Naive thymus-derived CD8-positive, alpha-beta T cell (primary cell): ENCODE results near the gene CABCOCO1. TPM values are rescaled to one million over a fixed set of nuclear protein-coding genes. Genes with fewer than 3 reads are reported as not detected.
"Not testable (repeated sequence)": the region's sequence is repeated elsewhere in the genome, so short reads cannot be mapped to it uniquely, and the experiment has no call there.

Experiments
- ATAC-seq, 2 donors: fragments of 150-1000 bp; cut with Tn5 transposase in 1 of 2; sonication (Bioruptor Pico), chemical (Tn5 transposase) in 1 of 2; 1 replicate in 1 of 2; 2 replicates in 1 of 2; pipeline ENCODE4 v1.10.0; 2021; ENCODE audit warnings: mild to moderate bottlenecking in 2 of 2, moderate library complexity in 2 of 2
- POLR2A ChIA-PET: fragments of 350-600 bp; sonication (Branson Sonifier 250); formaldehyde crosslinking; loops from one replicate; lab custom pipeline; 2021; ENCODE audit warnings: antibody characterized with exemption; lab: Charles Lee
- DNase-seq, 10 donors: peaks; one replicate each; pipeline versions ENCODE4 v3.0.0 to v3.0.0-alpha.2; 2020 to 2022
- H3K27ac Mint-ChIP-seq, 10 donors: one replicate each; pipeline ENCODE4 v1.8.0; 2020 to 2022; ENCODE audit warnings: mild to moderate bottlenecking in 10 of 10, mixed read lengths in 10 of 10, moderate library complexity in 4 of 10, inconsistent platforms in 1 of 10
- H3K27me3 Mint-ChIP-seq, 5 donors: one replicate each; pipeline ENCODE4 v1.8.0; 2021 to 2022; ENCODE audit warnings: mixed read lengths in 5 of 5
- H3K36me3 Mint-ChIP-seq, 3 donors: one replicate each; pipeline ENCODE4 v1.8.0; 2020 to 2022; ENCODE audit warnings: mixed read lengths in 3 of 3, mild to moderate bottlenecking in 2 of 3, inconsistent platforms in 1 of 3
- H3K4me1 Mint-ChIP-seq, 4 donors: one replicate each; pipeline ENCODE4 v1.8.0; 2021 to 2022; ENCODE audit warnings: mixed read lengths in 4 of 4
- H3K4me3 Mint-ChIP-seq, 10 donors: one replicate each; pipeline ENCODE4 v1.8.0; 2020 to 2022; ENCODE audit warnings: mild to moderate bottlenecking in 10 of 10, mixed read lengths in 10 of 10, moderate library complexity in 6 of 10, inconsistent platforms in 1 of 10
- H3K9me3 Mint-ChIP-seq, 9 donors: one replicate each; pipeline ENCODE4 v1.8.0; 2020 to 2022; ENCODE audit warnings: mixed read lengths in 9 of 9, mild to moderate bottlenecking in 3 of 9, inconsistent platforms in 1 of 9, moderate library complexity in 1 of 9
- polyA plus RNA-seq, 3 donors: library from polyadenylated mRNA; unstranded; fragments of 300-500 nt; fragmentation: Illumina TruSeq; gene quantifications; one replicate each; pipeline ENCODE4 v1.2.3, GENCODE V29; 2021
- total RNA-seq, 8 experiments: library from RNA in 2 of 8; stranded (reverse) in 2 of 8; gene quantifications; one replicate each; pipeline ENCODE4 v1.2.3 and lab custom pipeline; 2021 to 2026

CABCOCO1 gene
- total and polyA plus RNA-seq, 5 experiments from 2014 or later = not detected

DNA sequence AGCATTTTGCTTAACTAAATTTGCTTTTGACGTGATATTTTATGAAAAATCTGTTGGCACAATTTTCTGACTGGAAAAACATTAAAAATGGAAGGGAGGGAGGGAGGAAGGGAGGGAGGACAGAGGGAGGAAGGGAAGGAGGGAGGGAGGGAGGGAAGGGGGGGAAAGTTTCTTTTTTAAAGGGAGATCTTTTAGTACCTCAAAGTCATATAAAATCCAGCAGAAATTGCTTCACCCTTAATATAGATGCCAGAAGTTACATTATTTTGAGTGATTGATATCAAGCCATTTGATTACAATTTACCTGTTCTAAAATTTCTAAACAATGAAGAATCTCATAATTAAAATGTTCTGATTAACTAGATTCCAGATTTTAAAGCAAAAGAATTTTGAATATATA, 68.9 kb downstream of the CABCOCO1 start:
- no peak for ATAC-seq
- H3K36me3 Mint-ChIP-seq = no peaks in the 10 kb centered on the region
- H3K9me3 Mint-ChIP-seq = no peaks in the 10 kb centered on the region
- peaks cover 5 to 36% (median 17%) of the 10 kb centered on the region in 5 donors for H3K27me3 Mint-ChIP-seq
- DNase-seq = no peak
- no peak overlapping the region for H3K27ac Mint-ChIP-seq
- H3K4me3 Mint-ChIP-seq = no peak overlapping the region
- POLR2A ChIA-PET = no interaction called here
- no peaks in the 10 kb centered on the region for H3K4me1 Mint-ChIP-seq

DNA sequence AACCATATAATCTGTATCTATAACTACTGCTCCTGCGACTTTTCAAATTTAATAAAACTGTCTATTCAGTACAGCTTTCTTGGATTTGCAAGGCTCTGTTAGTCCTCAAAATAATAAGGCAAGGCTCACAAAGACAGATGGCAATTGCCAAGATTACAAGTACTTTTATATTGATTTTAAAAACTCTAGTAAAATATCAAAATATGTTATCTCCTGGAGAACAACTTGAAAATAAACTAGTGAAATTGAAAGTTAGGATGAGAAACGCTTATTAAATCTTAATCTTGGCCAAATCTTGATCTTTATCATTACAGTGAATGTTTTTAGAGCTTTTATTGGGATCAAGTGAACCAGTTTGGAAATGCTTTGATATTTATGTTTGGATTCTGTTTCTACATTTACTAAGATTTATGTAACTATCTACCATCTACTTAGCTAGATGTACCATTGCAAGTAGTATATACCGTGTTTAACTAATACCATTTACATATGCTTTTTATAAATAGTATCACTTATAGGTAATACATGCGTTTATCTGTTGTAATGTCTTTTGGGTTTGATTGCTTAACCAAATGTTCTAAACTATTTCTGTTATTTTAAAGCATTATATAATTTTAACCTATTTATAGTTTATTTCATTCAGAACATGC, 70.0 kb downstream of the CABCOCO1 start:
- DNase-seq = no peak

GRCh38 chr10:61733358-61733940, 70.7 kb downstream of the CABCOCO1 start:
- Mint-ChIP-seq H3K27ac (no peak overlapping the region), H3K36me3 (no peaks in the 10 kb centered on the region), H3K27me3 (peaks cover 5 to 43% (median 21%) of the 10 kb centered on the region in 5 donors), H3K9me3 (no peaks in the 10 kb centered on the region), H3K4me1 (peaks cover 0 to 3% (median 0%) of the 10 kb centered on the region in 4 donors), H3K4me3 (no peak overlapping the region)
- DNase-seq (peak in 1 of 10 donors; percentile 19), ATAC-seq (no peak)
- POLR2A ChIA-PET = no interaction called here

More for the DNA sequence above, 70.0 kb downstream of the CABCOCO1 start:
- Mint-ChIP-seq H3K27ac (no peak overlapping the region), H3K9me3 (no peaks in the 10 kb centered on the region), H3K4me1 (peaks cover 0 to 3% (median 0%) of the 10 kb centered on the region in 4 donors), H3K27me3 (peaks cover 5 to 45% (median 20%) of the 10 kb centered on the region in 5 donors), H3K36me3 (no peaks in the 10 kb centered on the region), H3K4me3 (no peak overlapping the region)
- POLR2A ChIA-PET = no interaction called here
- ATAC-seq = no peak

DNA sequence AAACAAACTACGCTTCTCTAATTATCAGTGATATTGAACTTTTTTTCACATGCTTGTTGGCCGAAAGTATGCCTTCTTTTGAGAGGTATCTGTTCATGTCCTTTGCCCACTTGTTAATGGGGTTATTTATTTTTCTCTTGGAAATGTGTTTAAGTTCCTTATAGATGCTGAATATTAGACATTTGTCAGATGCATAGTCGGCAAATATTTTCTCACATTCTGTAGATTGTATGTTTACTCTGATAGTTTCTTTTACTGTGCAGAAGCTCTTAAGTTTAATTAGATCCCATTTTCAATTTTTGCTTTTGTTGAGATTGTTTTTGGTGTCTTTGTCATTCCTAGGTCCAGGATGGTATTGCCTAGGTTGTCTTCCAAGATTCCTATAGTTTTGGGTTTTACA, 73.2 kb downstream of the CABCOCO1 start:
- H3K27me3 Mint-ChIP-seq = peaks cover 3 to 20% (median 13%) of the 10 kb centered on the region in 5 donors
- H3K4me3 Mint-ChIP-seq = no peak overlapping the region
- peaks cover 0 to 3% (median 0%) of the 10 kb centered on the region in 4 donors for H3K4me1 Mint-ChIP-seq
- ATAC-seq = no peak
- POLR2A ChIA-PET = no interaction called here
- H3K9me3 Mint-ChIP-seq = no peaks in the 10 kb centered on the region
- H3K27ac Mint-ChIP-seq = no peak overlapping the region
- DNase-seq = no peak
- no peaks in the 10 kb centered on the region for H3K36me3 Mint-ChIP-seq

DNA sequence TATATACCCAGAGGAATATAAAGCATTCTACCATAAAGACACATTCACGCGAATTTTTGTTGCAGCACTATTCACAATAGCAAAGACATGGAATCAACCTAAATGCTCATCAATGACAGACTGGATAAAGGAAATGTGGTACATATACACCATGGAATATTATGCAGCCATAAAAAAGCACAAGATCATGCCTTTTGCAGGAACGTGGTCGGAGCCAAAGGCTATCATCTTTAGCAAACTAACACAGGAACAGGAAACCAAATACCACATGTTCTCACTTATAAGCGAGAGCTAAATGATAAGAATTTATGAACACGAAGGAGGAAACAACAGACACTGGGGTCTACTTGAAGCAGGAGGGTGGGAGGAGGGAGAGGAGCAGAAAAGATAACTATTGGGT, 74.7 kb downstream of the CABCOCO1 start:
- H3K4me1 Mint-ChIP-seq, ATAC-seq, H3K4me3 Mint-ChIP-seq, H3K9me3 Mint-ChIP-seq, H3K36me3 Mint-ChIP-seq, POLR2A ChIA-PET, DNase-seq, H3K27ac Mint-ChIP-seq: not testable (repeated sequence)
- peaks cover 3 to 20% (median 12%) of the 10 kb centered on the region in 5 donors for H3K27me3 Mint-ChIP-seq

GRCh38 chr10:61742812-61743211, 80.1 kb downstream of the CABCOCO1 start:
- Mint-ChIP-seq H3K27me3 (peaks cover 0 to 1% (median 0%) of the 10 kb centered on the region in 5 donors), H3K9me3 (peaks cover 0 to 7% (median 0%) of the 10 kb centered on the region in 9 donors)
- ATAC-seq = no peak

DNA sequence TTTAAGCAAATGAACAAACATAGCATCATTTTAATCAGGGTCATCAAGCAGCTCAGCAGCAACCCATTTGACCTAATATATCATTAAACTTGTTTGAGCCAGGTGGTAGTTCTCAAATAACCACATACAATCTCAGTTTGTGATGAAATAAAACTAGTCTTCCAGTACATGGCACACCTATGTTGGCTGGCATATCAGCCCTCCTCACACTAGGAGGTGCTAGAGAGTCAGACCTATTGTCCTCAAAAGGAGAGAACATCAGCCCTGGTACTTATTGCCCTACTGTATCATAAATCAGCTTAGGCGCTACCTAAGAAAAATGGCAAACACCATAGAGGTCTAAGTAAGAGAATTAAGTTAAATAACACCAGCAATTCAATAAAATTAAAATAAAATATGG, 81.7 kb downstream of the CABCOCO1 start:
- DNase-seq = no peak

More at GRCh38 chr10:61742812-61743211, 80.1 kb downstream of the CABCOCO1 start:
- POLR2A ChIA-PET = no interaction called here
- DNase-seq = no peak
- H3K4me3 Mint-ChIP-seq = no peak overlapping the region
- no peak overlapping the region for H3K27ac Mint-ChIP-seq
- H3K36me3 Mint-ChIP-seq = no peaks in the 10 kb centered on the region
- no peaks in the 10 kb centered on the region for H3K4me1 Mint-ChIP-seq

GRCh38 chr10:61746377-61746776, 83.6 kb downstream of the CABCOCO1 start:
- Mint-ChIP-seq H3K9me3 (peaks cover 0 to 7% (median 0%) of the 10 kb centered on the region in 9 donors), H3K27me3 (no peaks in the 10 kb centered on the region), H3K36me3 (no peaks in the 10 kb centered on the region), H3K4me1 (peaks cover 5 to 9% (median 7%) of the 10 kb centered on the region in 4 donors), H3K27ac (no peak overlapping the region), H3K4me3 (no peak overlapping the region)
- POLR2A ChIA-PET = no interaction called here
- DNase-seq (no peak), ATAC-seq (no peak)

More for the DNA sequence above, 81.7 kb downstream of the CABCOCO1 start:
- H3K27me3 Mint-ChIP-seq = no peaks in the 10 kb centered on the region
- H3K4me3 Mint-ChIP-seq = no peak overlapping the region
- no peak for ATAC-seq
- no peaks in the 10 kb centered on the region for H3K4me1 Mint-ChIP-seq
- POLR2A ChIA-PET = no interaction called here
- peaks cover 0 to 7% (median 0%) of the 10 kb centered on the region in 9 donors for H3K9me3 Mint-ChIP-seq
- H3K27ac Mint-ChIP-seq = no peak overlapping the region
- H3K36me3 Mint-ChIP-seq = no peaks in the 10 kb centered on the region

- Mint-ChIP-seq H3K4me1 (peaks cover 5 to 19% (median 17%) of the 10 kb centered on the region in 4 donors), H3K27me3 (no peaks in the 10 kb centered on the region), H3K4me3 (no peak overlapping the region), H3K36me3 (no peaks in the 10 kb centered on the region), H3K27ac (no peak overlapping the region), H3K9me3 (peaks cover 0 to 7% (median 0%) of the 10 kb centered on the region in 9 donors)
- POLR2A ChIA-PET = no interaction called here
- ATAC-seq (no peak), DNase-seq (no peak)
These were observed 84.6 kb downstream of the CABCOCO1 start for GRCh38 chr10:61747307-61747706.

- no peak for DNase-seq
- Mint-ChIP-seq H3K4me3 (no peak overlapping the region), H3K4me1 (peaks cover 5 to 29% (median 21%) of the 10 kb centered on the region in 4 donors), H3K36me3 (no peaks in the 10 kb centered on the region), H3K9me3 (peaks cover 0 to 7% (median 0%) of the 10 kb centered on the region in 9 donors), H3K27me3 (no peaks in the 10 kb centered on the region), H3K27ac (no peak overlapping the region)
- POLR2A ChIA-PET = no interaction called here
- no peak for ATAC-seq
These were observed 86.6 kb downstream of the CABCOCO1 start for GRCh38 chr10:61749291-61749690.

DNA sequence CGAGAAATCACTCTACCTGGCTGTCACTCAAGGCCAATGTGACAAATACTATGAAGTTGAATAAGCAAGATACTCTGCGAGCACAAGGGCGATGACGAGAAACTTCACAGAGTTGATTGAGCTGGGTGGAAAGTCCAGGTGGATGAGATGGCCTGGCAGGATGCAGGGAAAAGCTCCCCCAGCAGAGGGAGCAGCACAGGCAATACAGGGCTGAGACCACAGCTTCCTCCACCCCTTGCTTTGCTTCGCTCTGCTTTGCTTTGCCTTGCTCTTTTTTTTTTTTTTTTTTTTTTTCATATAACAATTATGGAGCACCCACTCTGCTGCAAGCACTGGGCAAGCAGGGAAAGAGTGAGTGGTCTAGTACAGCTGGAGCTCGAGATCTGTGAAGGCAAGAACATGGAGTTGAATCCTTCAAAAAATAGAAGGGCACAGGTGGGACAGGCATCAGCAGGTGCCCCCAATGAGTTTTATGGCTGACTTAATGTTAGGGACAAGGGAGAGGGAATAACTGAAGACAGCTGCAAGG, 88.3 kb downstream of the CABCOCO1 start:
- Mint-ChIP-seq H3K9me3 (no peaks in the 10 kb centered on the region), H3K4me3 (peak overlapping the region in 1 of 10 donors; percentile 27), H3K4me1 (peaks cover 5 to 29% (median 21%) of the 10 kb centered on the region in 4 donors)

DNA sequence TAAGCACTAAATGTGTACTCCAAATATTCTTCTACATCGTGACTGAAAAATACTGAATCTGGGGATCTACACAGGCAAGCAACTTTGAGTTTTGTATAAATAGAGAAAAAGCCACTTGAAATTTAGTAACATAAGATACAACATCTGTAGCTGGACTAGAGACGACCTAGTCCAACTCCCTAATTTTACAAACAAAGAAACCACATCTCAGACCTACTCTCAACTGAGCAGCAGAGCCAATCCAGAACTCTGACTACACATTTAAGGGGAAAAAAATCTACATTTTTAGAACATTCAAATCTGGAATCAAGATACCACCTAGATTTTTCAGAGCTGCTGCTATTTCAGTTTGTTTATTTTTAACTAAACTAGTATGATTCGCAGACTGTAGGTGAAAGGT, 88.9 kb downstream of the CABCOCO1 start:
- POLR2A ChIA-PET = interaction anchor here (0.6 to 2.0 kb wide), 3 partner anchors 116 to 513 kb away, joined by 3 to 10 read pairs (median 4); no protein-coding TSS in a partner anchor
- H3K36me3 Mint-ChIP-seq = no peaks in the 10 kb centered on the region
- H3K27me3 Mint-ChIP-seq = no peaks in the 10 kb centered on the region
- peak overlapping the region in 1 of 10 donors; percentile 71 for H3K27ac Mint-ChIP-seq
- H3K9me3 Mint-ChIP-seq = no peaks in the 10 kb centered on the region
- peaks cover 5 to 29% (median 21%) of the 10 kb centered on the region in 4 donors for H3K4me1 Mint-ChIP-seq
- H3K4me3 Mint-ChIP-seq = peak overlapping the region in 2 of 10 donors; percentile 27 to 53
- no peak for ATAC-seq
- DNase-seq = no peak

More for the DNA sequence above, 88.3 kb downstream of the CABCOCO1 start:
- H3K36me3 Mint-ChIP-seq = no peaks in the 10 kb centered on the region
- H3K27me3 Mint-ChIP-seq = no peaks in the 10 kb centered on the region
- POLR2A ChIA-PET = interaction anchor here (0.6 to 2.0 kb wide), 5 partner anchors 110 to 513 kb away, joined by 3 to 10 read pairs (median 4); no protein-coding TSS in a partner anchor
- peak overlapping the region in 1 of 10 donors; percentile 72 for H3K27ac Mint-ChIP-seq
- ATAC-seq (peak; percentile 90 to 94), DNase-seq (peak; percentile 30 to 81 (median 46))
